Measurements from ENCODE around the gene EP400. TPM values are rescaled to one million over a fixed set of nuclear protein-coding genes. Genes with fewer than 3 reads are reported as not detected.

Gene EP400
- total and polyA plus RNA-seq, 9 of the 15 experiments (the other 6 are each of a cell fraction or from before 2014, with no cell fraction given), result 4.5 to 58.0 (median 7.0) TPM

- FAIRE-seq (peak; percentile 11), ATAC-seq (peak; percentile 34; the same call in 2 of the 3 replicates), DNase-seq (ENCODE audit: extremely low read depth in 1 of 4, low spot score in 3 of 4) (no peak)
- Histone ChIP-seq H3K36me3 (ENCODE audit: control insufficient read depth, insufficient read depth, low read length) (peaks cover 48% of the 10 kb centered on the region), H3K4me2 (ENCODE audit: insufficient read depth, low read length) (no peak overlapping the region), H3K9me1 (ENCODE audit: control insufficient read depth, insufficient read depth, low read length) (peaks cover 4% of the 10 kb centered on the region), H2AFZ (ENCODE audit: low read depth, low read length) (no peak overlapping the region), H3K4me3 (no peak overlapping the region), H3K79me2 (ENCODE audit: control insufficient read depth, insufficient read depth, low read length) (peaks cover 83% of the 10 kb centered on the region), H3K27ac (ENCODE audit: extremely low read depth, low read depth, low read length) (no peak overlapping the region), H3K4me1 (replicated peaks in 1 of 2; ENCODE audit: control insufficient read depth in 2 of 2, insufficient read depth in 2 of 2, low read length in 2 of 2) (peaks cover 0 to 5% of the 10 kb centered on the region in 2 experiments; a peak in 2 of 5 replicates), H3K9me3 (replicated peaks; ENCODE audit: control insufficient read depth, insufficient read depth, low read depth, low read length) (no peaks in the 10 kb centered on the region), H4K20me1 (replicated peaks; ENCODE audit: control insufficient read depth, insufficient read depth, low read length) (peaks cover 23% of the 10 kb centered on the region), H3K27me3 (ENCODE audit: control insufficient read depth in 2 of 2, insufficient read depth in 2 of 2, low read length in 2 of 2) (no peaks in the 10 kb centered on the region), H3K9ac (ENCODE audit: insufficient read depth in 1 of 2, low read depth in 2 of 2, low read length in 2 of 2) (no peak overlapping the region)
- WGBS (ENCODE audit: insufficient coverage, low coverage, missing lambda C conversion rate), result 12% methylated on average over 2 of the region's 2 CpGs
- in situ Hi-C loops (cut with MboI), result no loop called here
- BruUV-seq (replicated peaks), result no TSS peak
- no peak for TF ChIP-seq POLR3A (IDR thresholded peaks at IDR 0.05; ENCODE audit: borderline replicate concordance, extremely low read depth, insufficient read depth, insufficient read length)
- TF ChIP-seq ATF3 (IDR thresholded peaks at IDR 0.05), result peak; percentile 35; the same call in 1 of the 2 replicates
- TF ChIP-seq ATF3 (CRISPR knock-in tag; conservative IDR thresholded peaks at IDR 0.05), result no peak
- peak; percentile 69; the same call in 1 of the 2 replicates for TF ChIP-seq HMBOX1 (IDR thresholded peaks at IDR 0.05)
- TF ChIP-seq THRAP3 (IDR thresholded peaks at IDR 0.05; ENCODE audit: borderline replicate concordance), result no peak
- ChIA-PET CTCF (ENCODE audit: low intra/inter-chr PET ratio) (no interaction called here), POLR2A (interaction anchor here (1.8 kb wide), 1 partner anchor 10 kb away, joined by 6 read pairs; no protein-coding TSS in a partner anchor)
- intact Hi-C loops (cut with micrococcal nuclease), result no loop called here
Measured at GRCh38 chr12:131965073-131965472, 15.3 kb downstream of the EP400 start.
